ENCODE measurements around the gene UBE2D4. TPM values are rescaled to one million over a fixed set of nuclear protein-coding genes. Genes with fewer than 3 reads are reported as not detected.
A peak's percentile ranks its signal among the peaks of the same experiment; 100 is the strongest.

The UBE2D4 gene
- total and polyA plus RNA-seq, 9 of the 15 experiments (the other 6 are each of a cell fraction or from before 2014, with no cell fraction given) = 3.3 to 16.2 (median 7.5) TPM

DNA sequence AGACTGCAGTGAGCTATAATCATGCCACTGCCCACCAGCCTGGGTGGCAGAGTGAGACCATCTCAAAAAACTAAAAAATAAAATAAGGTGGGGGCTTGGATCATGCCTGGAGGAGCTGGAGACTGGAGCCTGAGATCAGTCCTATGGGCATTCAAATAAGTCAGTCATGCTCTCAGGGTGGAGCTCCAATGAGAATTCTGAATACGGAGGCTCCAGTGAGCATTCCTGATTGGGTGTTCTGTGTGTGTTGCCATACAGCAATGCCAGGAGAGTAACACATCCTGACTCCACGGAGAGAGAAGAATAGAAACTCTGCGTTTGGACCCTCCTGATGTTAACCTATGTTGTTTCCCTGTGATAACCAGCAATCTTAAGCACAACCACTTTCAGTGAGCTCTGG lies 16.0 kb downstream of the UBE2D4 start (continued):
- no peak for TF ChIP-seq MEF2A (IDR thresholded peaks at IDR 0.05; ENCODE audit: control insufficient read depth, low read depth, low read length)

DNA sequence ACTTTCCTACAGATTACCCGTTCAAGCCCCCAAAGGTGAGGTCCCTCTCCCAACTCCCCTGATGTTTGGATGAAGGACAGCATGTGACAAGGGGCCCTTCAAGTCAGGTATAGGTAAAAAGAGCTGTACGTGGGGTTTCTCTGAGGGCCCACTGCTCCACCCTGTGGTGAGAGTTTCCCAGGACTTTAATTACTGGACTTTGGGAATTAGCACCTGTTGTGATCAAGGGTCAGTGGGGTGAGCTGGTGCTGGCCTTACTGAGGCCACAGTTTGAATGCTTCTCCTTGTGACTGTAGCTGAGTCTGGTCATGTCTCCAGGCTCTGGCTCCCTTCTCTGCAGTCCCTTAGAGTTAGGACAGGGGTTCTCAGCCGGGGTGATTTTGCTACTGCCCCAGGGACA lies 16.8 kb downstream of the UBE2D4 start:
- Histone ChIP-seq H3K4me1 (replicated peaks in 1 of 2; ENCODE audit: control insufficient read depth in 2 of 2, insufficient read depth in 2 of 2, low read length in 2 of 2) (no peaks in the 10 kb centered on the region; a peak in 1 of 5 replicates), H3K27me3 (ENCODE audit: control insufficient read depth in 2 of 2, insufficient read depth in 2 of 2, low read length in 2 of 2) (no peaks in the 10 kb centered on the region), H3K9ac (ENCODE audit: insufficient read depth in 1 of 2, low read depth in 2 of 2, low read length in 2 of 2) (no peak overlapping the region), H4K20me1 (replicated peaks; ENCODE audit: control insufficient read depth, insufficient read depth, low read length) (no peaks in the 10 kb centered on the region), H3K27ac (ENCODE audit: extremely low read depth, low read depth, low read length) (no peak overlapping the region), H3K79me2 (ENCODE audit: control insufficient read depth, insufficient read depth, low read length) (no peaks in the 10 kb centered on the region), H3K9me1 (ENCODE audit: control insufficient read depth, insufficient read depth, low read length) (no peaks in the 10 kb centered on the region), H3K36me3 (ENCODE audit: control insufficient read depth, insufficient read depth, low read length) (no peaks in the 10 kb centered on the region), H3K4me2 (ENCODE audit: insufficient read depth, low read length) (no peak overlapping the region), H3K9me3 (replicated peaks; ENCODE audit: control insufficient read depth, insufficient read depth, low read depth, low read length) (no peaks in the 10 kb centered on the region), H3K4me3 (no peak overlapping the region), H2AFZ (ENCODE audit: low read depth, low read length) (no peak overlapping the region)
- ChIA-PET POLR2A (interaction anchor here (0.6 to 1.6 kb wide), 4 partner anchors 9 to 406 kb away, joined by 3 to 6 read pairs (median 4); partner anchors contain the start of gene UBE2D4), CTCF (ENCODE audit: low intra/inter-chr PET ratio) (interaction anchor here (0.6 kb wide), 1 partner anchor 11 kb away, joined by 3 read pairs; no protein-coding TSS in a partner anchor)
- 46% methylated on average over 3 of the region's 3 CpGs for WGBS (ENCODE audit: insufficient coverage, low coverage, missing lambda C conversion rate)
- peak; percentile 77 for ATAC-seq
- in situ Hi-C loops (cut with MboI) = no loop called here
- BruUV-seq (replicated peaks) = no TSS peak
- DNase-seq (ENCODE audit: extremely low read depth in 1 of 4, low spot score in 3 of 4) = peak in 1 of 4 experiments; percentile 30
- peak; percentile 40 for FAIRE-seq
- intact Hi-C loops (cut with micrococcal nuclease) = no loop called here
- TF ChIP-seq SNRNP70 (optimal IDR thresholded peaks at IDR 0.05; ENCODE audit: low read depth, low read length) (no peak), SMC3 (conservative IDR thresholded peaks at IDR 0.05; ENCODE audit: insufficient read depth, low read depth, low read length) (0 out of 2 replicates have a peak, but pooled peaks have one; percentile 14), CXXC5 (CRISPR knock-in tag; IDR thresholded peaks at IDR 0.05) (no peak), CREM (IDR thresholded peaks at IDR 0.05; ENCODE audit: low read depth) (no peak), ZNF644 (tag; IDR thresholded peaks at IDR 0.05; ENCODE audit: low read depth) (no peak), FOXK2 (conservative IDR thresholded peaks at IDR 0.05 in 1 of 2, IDR thresholded peaks at IDR 0.05 in 1 of 2; ENCODE audit: low read depth in 2 of 2) (no peak), BHLHE40 (IDR thresholded peaks at IDR 0.05; ENCODE audit: low read length) (0 out of 2 replicates have a peak, but pooled peaks have one; percentile 6), CSDE1 (IDR thresholded peaks at IDR 0.05) (no peak)
- TF ChIP-seq, protein P1, sequence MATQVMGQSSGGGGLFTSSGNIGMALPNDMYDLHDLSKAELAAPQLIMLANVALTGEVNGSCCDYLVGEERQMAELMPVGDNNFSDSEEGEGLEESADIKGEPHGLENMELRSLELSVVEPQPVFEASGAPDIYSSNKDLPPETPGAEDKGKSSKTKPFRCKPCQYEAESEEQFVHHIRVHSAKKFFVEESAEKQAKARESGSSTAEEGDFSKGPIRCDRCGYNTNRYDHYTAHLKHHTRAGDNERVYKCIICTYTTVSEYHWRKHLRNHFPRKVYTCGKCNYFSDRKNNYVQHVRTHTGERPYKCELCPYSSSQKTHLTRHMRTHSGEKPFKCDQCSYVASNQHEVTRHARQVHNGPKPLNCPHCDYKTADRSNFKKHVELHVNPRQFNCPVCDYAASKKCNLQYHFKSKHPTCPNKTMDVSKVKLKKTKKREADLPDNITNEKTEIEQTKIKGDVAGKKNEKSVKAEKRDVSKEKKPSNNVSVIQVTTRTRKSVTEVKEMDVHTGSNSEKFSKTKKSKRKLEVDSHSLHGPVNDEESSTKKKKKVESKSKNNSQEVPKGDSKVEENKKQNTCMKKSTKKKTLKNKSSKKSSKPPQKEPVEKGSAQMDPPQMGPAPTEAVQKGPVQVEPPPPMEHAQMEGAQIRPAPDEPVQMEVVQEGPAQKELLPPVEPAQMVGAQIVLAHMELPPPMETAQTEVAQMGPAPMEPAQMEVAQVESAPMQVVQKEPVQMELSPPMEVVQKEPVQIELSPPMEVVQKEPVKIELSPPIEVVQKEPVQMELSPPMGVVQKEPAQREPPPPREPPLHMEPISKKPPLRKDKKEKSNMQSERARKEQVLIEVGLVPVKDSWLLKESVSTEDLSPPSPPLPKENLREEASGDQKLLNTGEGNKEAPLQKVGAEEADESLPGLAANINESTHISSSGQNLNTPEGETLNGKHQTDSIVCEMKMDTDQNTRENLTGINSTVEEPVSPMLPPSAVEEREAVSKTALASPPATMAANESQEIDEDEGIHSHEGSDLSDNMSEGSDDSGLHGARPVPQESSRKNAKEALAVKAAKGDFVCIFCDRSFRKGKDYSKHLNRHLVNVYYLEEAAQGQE (IDR thresholded peaks at IDR 0.05; ENCODE audit: borderline replicate concordance) = 0 out of 2 replicates have a peak, but pooled peaks have one; percentile 20
- TF ChIP-seq, protein P1 (CRISPR knock-in tag; IDR thresholded peaks at IDR 0.05; ENCODE audit: low read depth) = no peak
- TF ChIP-seq, protein P2, sequence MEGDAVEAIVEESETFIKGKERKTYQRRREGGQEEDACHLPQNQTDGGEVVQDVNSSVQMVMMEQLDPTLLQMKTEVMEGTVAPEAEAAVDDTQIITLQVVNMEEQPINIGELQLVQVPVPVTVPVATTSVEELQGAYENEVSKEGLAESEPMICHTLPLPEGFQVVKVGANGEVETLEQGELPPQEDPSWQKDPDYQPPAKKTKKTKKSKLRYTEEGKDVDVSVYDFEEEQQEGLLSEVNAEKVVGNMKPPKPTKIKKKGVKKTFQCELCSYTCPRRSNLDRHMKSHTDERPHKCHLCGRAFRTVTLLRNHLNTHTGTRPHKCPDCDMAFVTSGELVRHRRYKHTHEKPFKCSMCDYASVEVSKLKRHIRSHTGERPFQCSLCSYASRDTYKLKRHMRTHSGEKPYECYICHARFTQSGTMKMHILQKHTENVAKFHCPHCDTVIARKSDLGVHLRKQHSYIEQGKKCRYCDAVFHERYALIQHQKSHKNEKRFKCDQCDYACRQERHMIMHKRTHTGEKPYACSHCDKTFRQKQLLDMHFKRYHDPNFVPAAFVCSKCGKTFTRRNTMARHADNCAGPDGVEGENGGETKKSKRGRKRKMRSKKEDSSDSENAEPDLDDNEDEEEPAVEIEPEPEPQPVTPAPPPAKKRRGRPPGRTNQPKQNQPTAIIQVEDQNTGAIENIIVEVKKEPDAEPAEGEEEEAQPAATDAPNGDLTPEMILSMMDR (IDR thresholded peaks at IDR 0.05 in 2 of 3, conservative IDR thresholded peaks at IDR 0.05 in 1 of 3; ENCODE audit: insufficient read depth in 2 of 3, low read depth in 1 of 3, low read length in 3 of 3) = peak; percentile 30 to 51 (median 46); a peak in 5 of 6 replicates
